ENCODE results near the gene CPXM2.

The CPXM2 gene

GRCh38 chr10:123797813-123798212 is 93.8 kb downstream of the CPXM2 start:
- no peak for DNase-seq (ENCODE audit: low spot score)

- no peak for DNase-seq (ENCODE audit: low spot score)
Observed at GRCh38 chr10:123796736-123797135, 94.9 kb downstream of the CPXM2 start.

GRCh38 chr10:123795846-123796590 is 95.6 kb downstream of the CPXM2 start:
- no peak for DNase-seq (ENCODE audit: low spot score)

GRCh38 chr10:123795196-123795780 is 96.3 kb downstream of the CPXM2 start:
- no peak for DNase-seq (ENCODE audit: low spot score)

- no peak for DNase-seq (ENCODE audit: low spot score)
Observed at GRCh38 chr10:123792248-123792978, 99.2 kb downstream of the CPXM2 start.

GRCh38 chr10:123790132-123790885 is 101.3 kb downstream of the CPXM2 start:
- DNase-seq (ENCODE audit: low spot score), result no peak

- DNase-seq (ENCODE audit: low spot score), result no peak
Observed at GRCh38 chr10:123788981-123789380, 102.6 kb downstream of the CPXM2 start.

GRCh38 chr10:123787566-123787965 is 104.0 kb downstream of the CPXM2 start:
- no peak for DNase-seq (ENCODE audit: low spot score)

- no peak for DNase-seq (ENCODE audit: low spot score)
Observed at GRCh38 chr10:123786896-123787295, 104.7 kb downstream of the CPXM2 start.

GRCh38 chr10:123786306-123786705 is 105.3 kb downstream of the CPXM2 start:
- DNase-seq (ENCODE audit: low spot score), result no peak

GRCh38 chr10:123784646-123785045 is 107.0 kb downstream of the CPXM2 start:
- no peak for DNase-seq (ENCODE audit: low spot score)

- no peak for DNase-seq (ENCODE audit: low spot score)
Observed at GRCh38 chr10:123784216-123784615, 107.4 kb downstream of the CPXM2 start.

- no peak for DNase-seq (ENCODE audit: low spot score)
Observed at GRCh38 chr10:123783296-123783695, 108.3 kb downstream of the CPXM2 start.

GRCh38 chr10:123782549-123782948 is 109.1 kb downstream of the CPXM2 start:
- no peak for DNase-seq (ENCODE audit: low spot score)

- no peak for DNase-seq (ENCODE audit: low spot score)
Observed at GRCh38 chr10:123781956-123782500, 109.6 kb downstream of the CPXM2 start.

GRCh38 chr10:123781324-123781900 is 110.2 kb downstream of the CPXM2 start:
- DNase-seq (ENCODE audit: low spot score), result no peak

GRCh38 chr10:123778719-123779517 is 112.7 kb downstream of the CPXM2 start:
- no peak for DNase-seq (ENCODE audit: low spot score)

GRCh38 chr10:123777881-123778280 is 113.7 kb downstream of the CPXM2 start:
- no peak for DNase-seq (ENCODE audit: low spot score)

GRCh38 chr10:123774132-123774742 is 117.4 kb downstream of the CPXM2 start:
- DNase-seq (ENCODE audit: low spot score), result no peak
